GM19468 (cell line): ENCODE results near the gene RAC2.

ENCODE experiments used
- ATAC-seq: cut with Tn5 transposase; IDR thresholded peaks from one replicate; pipeline ENCODE4 v1.9.1; 2021; ENCODE audit warnings: mild to moderate bottlenecking, moderate library complexity, moderate number of reproducible peaks; ENCODE audit not compliant: unreplicated experiment; ENCODE audit errors: extremely low read depth

Gene RAC2

GRCh38 chr22:37244114-37244921 is at the start of gene RAC2:
Gene RAC2 (minus strand): TSS chr22:37244269. CDS start chr22:37244148, 121 bp downstream.
- no peak for ATAC-seq

DNA sequence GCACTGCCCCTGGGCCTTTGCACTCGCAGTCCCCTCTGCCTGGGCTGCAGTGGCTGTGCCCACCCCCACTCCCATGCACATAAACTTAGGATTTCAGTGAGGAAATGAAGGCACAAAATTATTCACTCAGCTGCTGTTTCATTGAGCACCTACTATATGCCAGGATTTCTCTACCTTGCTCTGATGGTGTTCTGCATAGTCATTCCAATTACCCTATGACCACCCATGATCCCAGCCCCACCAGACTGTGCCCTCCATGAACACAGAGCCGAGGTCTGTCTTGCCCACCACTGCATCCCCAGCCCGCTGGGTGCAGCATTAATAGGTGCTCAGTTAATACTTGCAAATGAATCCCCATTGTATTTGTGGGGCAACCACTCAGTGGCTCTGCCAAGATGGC is 49.1 kb upstream of the RAC2 start:
- ATAC-seq: no peak

- ATAC-seq: no peak
Measured at GRCh38 chr22:37292641-37293040, 48.6 kb upstream of the RAC2 start.

DNA sequence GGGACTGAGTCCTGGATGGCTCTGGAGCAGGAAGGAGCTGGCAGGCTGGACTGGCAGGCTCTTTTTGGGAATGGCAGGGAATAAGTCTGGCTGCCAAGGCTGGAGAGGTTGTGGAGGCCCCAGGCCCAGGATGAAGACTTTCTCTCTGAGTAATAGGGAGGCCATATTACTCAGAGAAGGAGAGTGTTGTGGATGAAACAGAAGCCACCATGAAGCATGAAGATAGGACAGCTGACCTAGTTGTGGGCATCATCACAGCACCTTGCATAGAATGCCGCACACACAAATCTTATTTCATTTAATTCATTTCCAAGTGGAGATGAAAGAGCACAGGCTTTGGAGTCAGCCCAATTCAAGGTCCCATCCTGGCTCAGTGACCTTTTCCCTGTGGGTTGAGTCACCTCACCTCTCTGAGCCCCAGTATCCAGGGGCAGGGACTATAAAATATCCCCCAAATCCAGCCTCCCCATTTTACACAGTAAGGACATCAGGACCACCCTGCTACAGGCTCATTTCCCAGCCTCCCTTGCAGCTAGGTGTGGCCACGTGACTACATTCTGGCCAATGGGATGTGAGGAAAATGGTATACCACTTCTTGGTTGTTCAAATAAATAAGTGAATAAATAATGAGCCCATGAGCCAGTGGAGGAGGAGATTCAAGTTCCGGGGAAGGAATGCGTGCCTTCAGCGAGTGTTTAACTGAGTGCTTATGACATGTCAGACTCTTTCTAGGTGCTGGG is 47.7 kb upstream of the RAC2 start:
- no peak for ATAC-seq

DNA sequence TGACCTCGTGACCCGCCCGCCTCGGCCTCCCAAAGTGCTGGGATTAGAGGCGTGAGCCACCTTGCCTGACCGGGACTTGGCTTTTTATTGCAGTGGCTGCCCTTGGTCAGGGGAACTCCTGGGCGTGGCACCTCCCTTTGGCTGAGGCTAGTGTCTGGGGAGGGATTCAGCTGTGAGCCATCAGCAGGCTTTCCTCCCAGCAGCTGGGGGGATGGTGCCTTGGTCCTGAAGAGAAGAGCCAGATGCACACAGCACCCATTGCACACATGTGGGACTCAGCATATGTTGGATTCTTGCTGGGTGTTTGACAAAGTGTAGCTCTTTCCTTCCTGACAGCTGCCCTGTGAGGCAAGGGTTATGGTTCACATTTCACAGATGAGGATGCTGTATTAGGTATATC is 46.7 kb upstream of the RAC2 start:
- ATAC-seq: no peak

DNA sequence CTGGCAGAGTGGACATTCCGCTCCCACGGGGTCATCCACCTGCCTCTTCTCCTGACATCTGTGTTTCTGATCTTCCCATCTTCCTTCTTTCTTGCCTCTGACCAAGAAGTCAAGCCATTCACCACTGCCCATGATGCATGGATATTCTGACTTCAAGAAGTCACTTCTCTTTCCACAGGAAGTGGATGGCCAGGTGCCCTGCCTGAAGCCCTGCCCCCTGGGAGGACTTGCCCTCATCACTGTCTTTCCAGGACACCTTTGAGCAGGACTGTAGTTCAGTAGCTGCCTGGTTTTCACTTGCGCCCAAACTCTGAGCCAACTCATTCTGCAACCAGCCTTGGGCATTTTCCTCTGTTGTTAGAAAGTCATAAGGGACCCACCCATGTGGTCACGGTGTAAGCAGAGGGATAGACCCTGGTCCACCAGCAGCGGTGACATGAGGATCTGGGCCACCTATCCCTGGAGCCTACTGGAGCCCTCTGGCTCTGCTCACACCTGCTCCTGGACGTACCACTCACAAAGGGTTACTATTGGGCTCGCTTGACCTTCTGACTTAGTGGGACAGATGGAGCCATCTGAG is 45.2 kb upstream of the RAC2 start:
- no peak for ATAC-seq

- ATAC-seq: no peak
Measured at GRCh38 chr22:37288521-37288920, 44.5 kb upstream of the RAC2 start.

DNA sequence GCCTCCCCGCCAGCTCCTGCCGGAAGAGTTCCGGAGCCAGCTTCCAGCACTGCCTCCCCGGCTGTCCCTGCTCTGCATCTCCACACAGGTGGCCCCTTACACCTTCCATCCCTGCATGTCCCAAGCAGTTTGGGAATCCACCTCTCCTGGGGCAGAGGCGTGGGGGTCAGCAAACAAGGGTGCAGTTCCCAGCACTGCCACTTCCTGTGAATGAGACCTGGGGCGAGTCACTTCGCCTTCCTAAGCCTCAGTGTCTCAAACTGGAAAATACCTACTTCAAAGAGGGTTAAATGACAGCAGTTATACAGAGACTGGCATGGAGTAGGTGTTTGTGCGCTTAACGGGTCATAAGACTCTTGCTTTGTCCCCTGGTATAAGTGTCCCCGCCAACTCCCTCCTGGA is 43.5 kb upstream of the RAC2 start:
- ATAC-seq: no peak

GRCh38 chr22:37285937-37286336 is 41.9 kb upstream of the RAC2 start:
- ATAC-seq: no peak

GRCh38 chr22:37284805-37285355 is 40.8 kb upstream of the RAC2 start:
- ATAC-seq: no peak

GRCh38 chr22:37284126-37284804 is 40.2 kb upstream of the RAC2 start:
- no peak for ATAC-seq

DNA sequence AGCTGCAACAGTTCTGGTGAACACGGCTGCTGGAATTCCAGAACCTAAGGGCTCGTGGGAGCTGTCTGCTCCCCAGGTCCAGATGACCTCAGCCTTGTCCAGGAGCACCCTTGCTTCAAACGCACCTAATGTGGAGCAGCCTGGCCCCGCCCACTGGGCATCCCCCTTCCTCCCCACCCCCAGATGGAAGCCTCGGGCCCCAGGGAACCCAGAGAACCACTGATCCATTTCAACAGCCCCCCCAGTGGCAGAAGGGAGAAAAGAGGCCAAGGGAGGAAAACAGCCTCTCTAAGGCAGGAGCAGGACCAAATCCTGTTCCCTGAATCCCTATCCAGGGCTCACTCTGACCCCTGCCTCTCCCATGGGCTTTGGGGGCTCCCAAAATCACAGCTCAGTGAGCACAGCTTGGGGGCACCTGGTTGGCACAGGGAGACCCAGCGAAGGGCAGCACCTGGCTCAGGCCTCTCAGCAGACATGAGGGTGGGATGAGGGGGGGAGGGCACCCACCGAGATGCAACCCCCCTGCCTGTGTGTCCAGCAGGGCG is 39.4 kb upstream of the RAC2 start:
- ATAC-seq: no peak

GRCh38 chr22:37282385-37282677 is 38.3 kb upstream of the RAC2 start, which contains the start of gene CYTH4:
Gene CYTH4 (plus strand): TSS chr22:37282508. CDS start chr22:37282570, 62 bp downstream.
- ATAC-seq: no peak

DNA sequence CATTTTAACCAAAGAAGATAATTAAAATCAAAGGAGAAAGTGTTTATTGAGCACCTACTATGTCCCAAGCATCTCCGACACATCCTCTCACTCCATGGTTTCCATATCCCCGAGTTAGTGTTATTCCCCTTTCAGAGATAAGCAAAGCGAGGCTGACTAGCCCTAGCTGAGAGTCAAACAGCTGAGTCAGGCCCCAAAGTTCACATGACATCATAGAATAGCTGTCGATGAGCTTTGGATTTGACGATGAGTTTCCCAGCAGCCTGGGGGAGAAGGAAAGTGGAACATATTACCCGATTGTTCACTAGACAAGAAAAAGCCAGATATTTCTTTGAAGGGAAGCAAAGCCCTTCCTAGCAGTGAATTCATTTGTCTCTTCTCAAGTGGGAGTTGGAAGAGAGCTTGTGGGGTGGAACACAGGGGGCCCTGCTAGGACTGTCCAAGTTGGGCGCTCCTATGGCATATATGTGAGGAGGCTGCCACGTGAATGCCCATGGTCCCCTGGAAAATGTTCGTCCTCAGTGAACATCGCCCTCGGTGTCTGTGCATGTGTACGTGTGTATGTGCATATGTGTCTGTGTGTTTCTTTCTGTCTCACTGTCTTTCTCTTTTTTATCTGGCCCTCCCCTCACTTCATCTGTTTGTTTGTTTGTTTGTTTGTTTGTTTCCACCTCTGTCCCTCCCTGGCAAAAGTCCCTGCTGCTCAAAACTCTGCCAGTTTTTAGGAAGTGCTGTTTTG is 37.7 kb upstream of the RAC2 start:
- no peak for ATAC-seq

- ATAC-seq: no peak
Measured at GRCh38 chr22:37281195-37281594, 37.1 kb upstream of the RAC2 start.

GRCh38 chr22:37280718-37281117 is 36.6 kb upstream of the RAC2 start:
- ATAC-seq: no peak

DNA sequence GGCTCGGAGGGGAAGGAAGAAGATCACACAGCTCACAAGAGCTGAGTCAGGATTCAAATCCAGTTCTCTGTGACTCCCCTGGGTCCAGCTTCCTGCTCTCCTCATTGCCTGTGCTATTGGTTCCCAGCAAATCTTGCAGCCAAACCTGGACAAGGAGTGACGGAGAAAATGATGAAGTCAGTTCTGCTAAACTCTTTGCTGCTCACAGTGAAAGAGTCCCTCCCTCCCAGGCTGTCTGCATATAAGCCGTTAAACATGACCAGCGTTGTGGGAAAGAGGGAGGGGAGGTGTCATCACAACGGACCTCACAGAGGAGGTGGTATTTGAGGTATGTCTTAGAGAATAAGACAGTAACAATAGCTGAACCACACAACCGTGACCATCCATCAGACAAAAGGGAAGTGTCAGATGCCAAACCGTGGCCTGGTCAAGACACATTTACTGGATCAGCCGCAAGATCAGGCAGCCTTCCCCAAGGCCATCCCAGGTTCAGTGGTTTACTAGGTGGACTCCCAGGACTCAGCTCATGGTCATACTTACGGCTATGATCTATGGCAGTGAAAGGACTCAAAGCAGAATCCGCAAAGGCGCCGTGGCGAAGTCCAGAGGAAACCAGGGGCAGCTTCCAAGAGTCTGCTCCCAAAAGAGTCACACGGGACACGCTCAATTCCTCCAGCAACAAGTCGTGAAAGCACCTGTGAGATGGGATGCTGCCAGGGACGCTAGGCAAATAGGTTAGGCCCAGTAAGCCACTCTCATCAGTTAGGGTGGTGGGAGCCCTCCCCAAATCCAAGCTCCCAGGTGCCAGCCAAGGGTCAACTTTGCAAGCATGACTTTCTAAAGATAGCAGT is 35.5 kb upstream of the RAC2 start:
- ATAC-seq: no peak

DNA sequence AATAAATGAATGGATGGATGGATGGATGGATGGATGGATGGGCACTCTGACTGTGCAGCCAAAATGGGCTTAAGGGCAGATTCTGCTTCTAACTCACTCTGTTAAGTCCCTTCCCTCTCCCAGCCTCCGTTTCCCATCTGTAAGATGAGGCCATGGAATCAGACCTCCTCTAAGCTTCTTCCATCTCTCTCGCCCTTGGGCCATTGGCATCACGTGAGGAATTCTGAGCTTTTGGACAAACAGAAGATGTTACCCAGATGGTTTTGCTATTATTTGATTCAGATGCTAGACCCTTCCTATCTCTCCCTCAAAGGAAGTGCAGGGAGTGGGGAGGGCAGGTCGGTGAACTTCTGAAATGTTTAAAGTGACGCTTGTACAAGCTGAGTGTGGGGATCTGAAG is 34.2 kb upstream of the RAC2 start:
- ATAC-seq: no peak

DNA sequence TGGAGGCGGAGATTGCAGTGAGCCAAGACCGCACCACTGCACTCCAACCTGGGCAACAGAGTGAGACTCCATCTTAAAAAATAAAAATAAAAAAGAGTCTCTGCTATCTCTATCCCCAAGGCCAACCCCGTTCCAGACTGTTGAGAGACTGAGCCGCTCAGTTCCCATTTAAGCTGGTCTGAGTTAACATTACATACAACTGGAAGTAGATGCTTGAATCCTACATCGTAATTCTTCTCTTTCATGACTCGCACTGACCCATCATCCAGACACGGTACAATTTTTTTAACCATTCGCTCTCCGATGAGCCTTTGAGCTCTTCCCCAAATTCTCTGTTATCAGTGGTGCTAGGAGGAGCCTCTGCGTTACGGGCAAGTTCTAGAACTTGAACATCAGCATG is 33.3 kb upstream of the RAC2 start:
- ATAC-seq: no peak
